PFSK-1 (cell line): Measurements from ENCODE around the gene TSKU.

Experiments
- POLR2AphosphoS5 ChIP-seq: IDR thresholded peaks from 2 replicates; pipeline ENCODE4 v1.6.1; 2012; ENCODE audit warnings: low read depth, mild to moderate bottlenecking, control low read depth, low read length, moderate library complexity
- SIN3A ChIP-seq: IDR thresholded peaks from 2 replicates; pipeline ENCODE4 v1.6.1; 2012; ENCODE audit warnings: mild to moderate bottlenecking, low read length, moderate library complexity, borderline replicate concordance; ENCODE audit not compliant: insufficient read depth
- TAF1 ChIP-seq: IDR thresholded peaks from 2 replicates; pipeline ENCODE4 v1.6.1; 2012; ENCODE audit warnings: low read length, control low read depth, borderline replicate concordance; ENCODE audit not compliant: insufficient read depth
- TF ChIP-seq, protein P1 (sequence below), 2 experiments: IDR thresholded peaks; 2 replicates each; pipeline versions ENCODE4 v1.6.1 to v1.8.0; 2011 to 2012; ENCODE audit warnings: low read depth in 2 of 2, low read length in 2 of 2, control low read depth in 1 of 2, inconsistent platforms in 1 of 2, mild to moderate bottlenecking in 1 of 2, moderate library complexity in 1 of 2; ENCODE audit not compliant: insufficient read depth in 1 of 2

DNA sequence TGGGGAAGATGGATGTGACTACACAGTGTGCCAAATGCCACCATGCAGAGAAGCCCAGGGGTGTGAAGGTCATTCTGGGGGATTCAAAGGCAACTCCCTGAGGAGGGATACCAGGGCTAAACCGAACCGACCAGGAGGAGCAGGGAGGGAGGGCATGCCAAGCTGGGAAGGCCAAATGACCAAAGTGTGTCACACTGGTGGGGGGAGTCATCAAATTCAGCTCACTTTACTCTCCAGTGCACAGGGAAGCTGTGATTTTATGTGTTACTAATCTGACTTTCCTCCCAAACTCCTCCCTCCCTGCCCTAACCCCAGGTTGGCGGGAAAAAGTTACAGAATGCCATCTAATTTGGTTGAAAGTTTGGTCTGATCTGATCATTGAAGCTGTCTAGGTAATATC lies 29.7 kb upstream of the TSKU start:
- TF ChIP-seq TAF1 (no peak), POLR2AphosphoS5 (no peak), SIN3A (no peak)
- TF ChIP-seq, protein P1, sequence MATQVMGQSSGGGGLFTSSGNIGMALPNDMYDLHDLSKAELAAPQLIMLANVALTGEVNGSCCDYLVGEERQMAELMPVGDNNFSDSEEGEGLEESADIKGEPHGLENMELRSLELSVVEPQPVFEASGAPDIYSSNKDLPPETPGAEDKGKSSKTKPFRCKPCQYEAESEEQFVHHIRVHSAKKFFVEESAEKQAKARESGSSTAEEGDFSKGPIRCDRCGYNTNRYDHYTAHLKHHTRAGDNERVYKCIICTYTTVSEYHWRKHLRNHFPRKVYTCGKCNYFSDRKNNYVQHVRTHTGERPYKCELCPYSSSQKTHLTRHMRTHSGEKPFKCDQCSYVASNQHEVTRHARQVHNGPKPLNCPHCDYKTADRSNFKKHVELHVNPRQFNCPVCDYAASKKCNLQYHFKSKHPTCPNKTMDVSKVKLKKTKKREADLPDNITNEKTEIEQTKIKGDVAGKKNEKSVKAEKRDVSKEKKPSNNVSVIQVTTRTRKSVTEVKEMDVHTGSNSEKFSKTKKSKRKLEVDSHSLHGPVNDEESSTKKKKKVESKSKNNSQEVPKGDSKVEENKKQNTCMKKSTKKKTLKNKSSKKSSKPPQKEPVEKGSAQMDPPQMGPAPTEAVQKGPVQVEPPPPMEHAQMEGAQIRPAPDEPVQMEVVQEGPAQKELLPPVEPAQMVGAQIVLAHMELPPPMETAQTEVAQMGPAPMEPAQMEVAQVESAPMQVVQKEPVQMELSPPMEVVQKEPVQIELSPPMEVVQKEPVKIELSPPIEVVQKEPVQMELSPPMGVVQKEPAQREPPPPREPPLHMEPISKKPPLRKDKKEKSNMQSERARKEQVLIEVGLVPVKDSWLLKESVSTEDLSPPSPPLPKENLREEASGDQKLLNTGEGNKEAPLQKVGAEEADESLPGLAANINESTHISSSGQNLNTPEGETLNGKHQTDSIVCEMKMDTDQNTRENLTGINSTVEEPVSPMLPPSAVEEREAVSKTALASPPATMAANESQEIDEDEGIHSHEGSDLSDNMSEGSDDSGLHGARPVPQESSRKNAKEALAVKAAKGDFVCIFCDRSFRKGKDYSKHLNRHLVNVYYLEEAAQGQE (IDR thresholded peaks at IDR 0.05; ENCODE audit: insufficient read depth in 1 of 2, low read depth in 2 of 2, low read length in 2 of 2) = no peak
